GM06990 (cell line): Measurements from ENCODE around the gene ZFP36.

ENCODE experiments used
- DNase-seq: peaks from one replicate; pipeline ENCODE4 v3.0.0-alpha.2; 2011; ENCODE audit not compliant: insufficient read length; ENCODE audit errors: extremely low read depth
- H3K27me3 ChIP-seq: replicated peaks from 2 replicates; pipeline ENCODE4 v1.6.0; 2011; ENCODE audit warnings: low read length; ENCODE audit not compliant: control insufficient read depth, insufficient read depth
- H3K36me3 ChIP-seq: 2 replicates; pipeline ENCODE4 v1.5.1; 2011; ENCODE audit warnings: low read length; ENCODE audit not compliant: control insufficient read depth, insufficient read depth
- H3K4me3 ChIP-seq: replicated peaks from 2 replicates; pipeline ENCODE4 v1.5.1; 2011; ENCODE audit warnings: low read depth, mild to moderate bottlenecking, control low read depth, low read length
- TF ChIP-seq, protein P1 (sequence below): IDR thresholded peaks from 2 replicates; pipeline ENCODE4 v1.5.1; 2011; ENCODE audit warnings: low read length, control low read depth, mild to moderate bottlenecking, inconsistent platforms; ENCODE audit not compliant: insufficient read depth, poor library complexity, severe bottlenecking

ZFP36 gene

DNA sequence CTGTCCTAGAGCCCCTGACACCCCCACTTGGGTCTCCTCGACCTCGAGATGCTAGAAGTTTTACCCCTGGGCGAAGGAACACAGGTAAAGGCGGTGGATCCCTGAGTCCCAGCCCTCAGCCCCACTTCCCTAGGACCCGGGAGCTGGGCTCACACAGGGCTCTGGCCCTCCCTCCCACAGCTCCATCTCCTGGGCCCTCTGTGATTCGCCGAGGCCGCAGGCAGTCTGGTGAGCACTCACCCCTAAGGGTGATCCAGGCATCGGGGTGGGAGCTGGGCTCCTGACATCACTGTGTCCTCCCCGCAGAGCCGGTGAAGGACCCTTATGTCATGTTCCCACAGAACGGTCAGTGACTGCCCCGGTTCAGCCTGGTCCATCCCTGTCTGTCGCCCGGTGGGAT, 14.1 kb downstream of the ZFP36 start:
- TF ChIP-seq, protein P1, sequence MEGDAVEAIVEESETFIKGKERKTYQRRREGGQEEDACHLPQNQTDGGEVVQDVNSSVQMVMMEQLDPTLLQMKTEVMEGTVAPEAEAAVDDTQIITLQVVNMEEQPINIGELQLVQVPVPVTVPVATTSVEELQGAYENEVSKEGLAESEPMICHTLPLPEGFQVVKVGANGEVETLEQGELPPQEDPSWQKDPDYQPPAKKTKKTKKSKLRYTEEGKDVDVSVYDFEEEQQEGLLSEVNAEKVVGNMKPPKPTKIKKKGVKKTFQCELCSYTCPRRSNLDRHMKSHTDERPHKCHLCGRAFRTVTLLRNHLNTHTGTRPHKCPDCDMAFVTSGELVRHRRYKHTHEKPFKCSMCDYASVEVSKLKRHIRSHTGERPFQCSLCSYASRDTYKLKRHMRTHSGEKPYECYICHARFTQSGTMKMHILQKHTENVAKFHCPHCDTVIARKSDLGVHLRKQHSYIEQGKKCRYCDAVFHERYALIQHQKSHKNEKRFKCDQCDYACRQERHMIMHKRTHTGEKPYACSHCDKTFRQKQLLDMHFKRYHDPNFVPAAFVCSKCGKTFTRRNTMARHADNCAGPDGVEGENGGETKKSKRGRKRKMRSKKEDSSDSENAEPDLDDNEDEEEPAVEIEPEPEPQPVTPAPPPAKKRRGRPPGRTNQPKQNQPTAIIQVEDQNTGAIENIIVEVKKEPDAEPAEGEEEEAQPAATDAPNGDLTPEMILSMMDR, result no peak
- Histone ChIP-seq H3K36me3 (peaks cover 41% of the 10 kb centered on the region), H3K4me3 (no peak overlapping the region), H3K27me3 (no peaks in the 10 kb centered on the region)
- no peak for DNase-seq

DNA sequence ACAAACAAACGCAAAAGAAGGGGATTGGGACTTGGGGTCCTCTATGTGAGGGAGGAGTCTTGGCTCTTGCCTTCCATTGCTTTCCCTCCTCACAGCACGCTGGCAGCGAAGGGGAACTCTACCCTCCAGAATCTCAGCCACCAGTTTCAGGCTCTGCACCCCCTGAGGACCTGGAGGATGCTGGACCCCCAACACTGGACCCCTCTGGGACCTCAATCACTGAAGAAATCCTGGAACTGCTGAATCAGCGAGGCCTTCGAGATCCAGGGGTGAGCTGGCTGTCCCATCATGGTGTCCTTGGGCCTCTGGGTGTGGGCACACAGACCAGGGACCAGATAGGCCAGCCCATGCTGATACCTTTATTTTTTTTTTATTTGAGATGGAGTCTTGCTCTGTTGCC, 15.4 kb downstream of the ZFP36 start:
- Histone ChIP-seq H3K36me3 (peaks cover 36% of the 10 kb centered on the region), H3K4me3 (no peak overlapping the region), H3K27me3 (no peaks in the 10 kb centered on the region)
- no peak for DNase-seq
- TF ChIP-seq, protein P1, result no peak

DNA sequence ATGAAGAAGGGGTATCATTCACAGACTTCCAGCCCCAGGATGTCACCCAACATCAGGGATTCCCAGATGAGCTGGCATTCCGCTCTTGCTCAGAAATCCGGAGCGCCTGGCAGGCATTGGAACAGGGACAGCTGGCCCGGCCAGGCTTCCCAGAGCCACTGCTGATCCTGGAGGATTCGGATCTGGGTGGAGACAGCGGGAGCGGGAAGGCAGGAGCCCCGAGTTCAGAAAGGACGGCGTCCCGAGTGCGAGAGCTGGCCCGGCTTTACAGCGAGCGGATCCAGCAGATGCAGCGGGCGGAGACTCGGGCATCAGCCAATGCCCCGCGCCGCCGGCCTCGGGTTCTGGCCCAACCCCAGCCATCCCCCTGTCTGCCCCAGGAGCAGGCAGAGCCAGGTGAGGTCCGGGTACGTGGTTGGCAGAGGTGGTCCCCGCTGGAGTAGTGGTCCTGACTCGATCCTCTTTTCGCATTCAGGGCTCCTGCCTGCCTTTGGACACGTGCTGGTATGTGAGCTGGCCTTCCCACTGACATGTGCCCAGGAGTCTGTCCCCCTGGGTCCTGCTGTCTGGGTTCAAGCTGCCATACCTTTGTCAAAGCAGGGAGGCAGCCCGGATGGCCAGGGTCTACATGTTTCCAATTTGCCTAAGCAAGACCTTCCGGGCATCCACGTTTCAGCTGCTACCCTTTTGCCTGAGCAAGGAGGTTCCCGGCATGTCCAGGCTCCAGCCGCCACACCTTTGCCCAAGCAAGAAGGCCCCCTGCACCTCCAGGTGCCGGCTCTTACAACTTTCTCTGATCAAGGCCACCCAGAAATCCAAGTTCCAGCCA, 16.8 kb downstream of the ZFP36 start:
- H3K36me3 ChIP-seq, result peaks cover 31% of the 10 kb centered on the region
- DNase-seq, result no peak
- H3K27me3 ChIP-seq, result no peaks in the 10 kb centered on the region
- TF ChIP-seq, protein P1, result no peak
- no peak overlapping the region for H3K4me3 ChIP-seq

DNA sequence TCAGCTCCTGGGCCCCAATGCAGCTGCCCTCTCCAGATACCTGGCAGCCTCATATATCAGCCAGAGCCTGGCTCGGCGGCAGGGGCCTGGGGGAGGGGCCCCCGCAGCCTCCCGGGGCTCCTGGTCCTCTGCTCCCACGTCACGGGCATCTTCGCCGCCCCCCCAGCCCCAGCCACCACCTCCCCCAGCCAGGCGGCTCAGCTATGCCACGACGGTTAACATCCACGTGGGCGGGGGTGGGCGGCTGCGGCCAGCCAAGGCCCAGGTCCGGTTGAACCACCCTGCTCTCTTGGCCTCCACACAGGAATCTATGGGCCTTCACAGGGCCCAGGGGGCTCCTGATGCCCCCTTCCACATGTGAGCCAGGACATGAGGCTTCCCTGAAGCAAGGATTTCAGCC, 18.3 kb downstream of the ZFP36 start:
- Histone ChIP-seq H3K4me3 (no peak overlapping the region), H3K27me3 (no peaks in the 10 kb centered on the region), H3K36me3 (peaks cover 23% of the 10 kb centered on the region)
- TF ChIP-seq, protein P1, result no peak
- DNase-seq, result no peak

DNA sequence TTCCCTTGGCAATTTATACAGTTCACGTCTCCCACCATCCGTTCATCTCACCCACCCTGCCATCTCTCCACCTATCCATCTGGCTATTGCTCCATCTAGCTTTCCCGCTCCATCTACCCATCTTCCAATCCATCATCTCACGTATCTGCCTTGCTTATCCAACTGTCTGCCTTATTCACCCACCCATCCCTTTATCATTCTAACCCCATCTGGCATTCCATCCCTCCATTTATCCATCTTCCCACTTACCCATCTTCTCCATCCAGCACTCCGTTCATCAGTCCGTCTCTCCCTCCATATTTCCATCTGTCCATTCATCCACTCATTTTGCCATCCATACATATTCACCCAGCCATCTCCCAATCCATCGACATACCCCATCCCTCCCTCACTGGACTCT, 19.1 kb downstream of the ZFP36 start:
- H3K4me3 ChIP-seq, result no peak overlapping the region
- DNase-seq, result no peak
- no peaks in the 10 kb centered on the region for H3K27me3 ChIP-seq
- peaks cover 22% of the 10 kb centered on the region for H3K36me3 ChIP-seq
- TF ChIP-seq, protein P1, result no peak
